ENCODE data around the gene ST3GAL3. TPM values are rescaled to one million over a fixed set of nuclear protein-coding genes. Genes with fewer than 3 reads are reported as not detected.

The ST3GAL3 gene
- polyA plus RNA-seq, 2 donors = 3.6 to 4.5 TPM

GRCh38 chr1:43963890-43964289 is 256.6 kb downstream of the ST3GAL3 start:
- WGBS, 2 donors = 82 to 83% methylated on average over 5 of the region's 5 CpGs
- Histone ChIP-seq H3K9me3 (ENCODE audit: control insufficient read depth in 2 of 2, insufficient read depth in 1 of 2, low read depth in 1 of 2, low read length in 1 of 2) (no peaks in the 10 kb centered on the region), H3K27ac (ENCODE audit: low read depth in 2 of 2, low read length in 1 of 2) (no peak overlapping the region), H3K4me3 (ENCODE audit: low read depth in 1 of 2, low read length in 2 of 2) (no peak overlapping the region), H3K27me3 (ENCODE audit: control insufficient read depth in 1 of 2, insufficient read depth in 2 of 2, low read length in 2 of 2) (no peaks in the 10 kb centered on the region), H3K4me1 (ENCODE audit: control insufficient read depth in 2 of 2, insufficient read depth in 2 of 2, low read length in 1 of 2) (no peaks in the 10 kb centered on the region), H3K36me3 (ENCODE audit: control insufficient read depth in 2 of 2, insufficient read depth in 2 of 2, low read length in 1 of 2) (peaks cover 14 to 40% of the 10 kb centered on the region in 2 donors)

GRCh38 chr1:43965316-43965715 is 258.0 kb downstream of the ST3GAL3 start:
- Histone ChIP-seq H3K27ac (ENCODE audit: low read depth in 2 of 2, low read length in 1 of 2) (no peak overlapping the region), H3K4me3 (ENCODE audit: low read depth in 1 of 2, low read length in 2 of 2) (no peak overlapping the region), H3K9me3 (ENCODE audit: control insufficient read depth in 2 of 2, insufficient read depth in 1 of 2, low read depth in 1 of 2, low read length in 1 of 2) (no peaks in the 10 kb centered on the region), H3K4me1 (ENCODE audit: control insufficient read depth in 2 of 2, insufficient read depth in 2 of 2, low read length in 1 of 2) (peaks cover 1 to 3% of the 10 kb centered on the region in 2 donors), H3K27me3 (ENCODE audit: control insufficient read depth in 1 of 2, insufficient read depth in 2 of 2, low read length in 2 of 2) (no peaks in the 10 kb centered on the region), H3K36me3 (ENCODE audit: control insufficient read depth in 2 of 2, insufficient read depth in 2 of 2, low read length in 1 of 2) (peaks cover 13 to 35% of the 10 kb centered on the region in 2 donors)
- WGBS, 2 donors = 92 to 96% methylated on average over 3 of the region's 3 CpGs

- H3K36me3 ChIP-seq (ENCODE audit: control insufficient read depth in 2 of 2, insufficient read depth in 2 of 2, low read length in 1 of 2) = peaks cover 2 to 36% of the 10 kb centered on the region in 2 donors
- H3K4me1 ChIP-seq (ENCODE audit: control insufficient read depth in 2 of 2, insufficient read depth in 2 of 2, low read length in 1 of 2) = peaks cover 4 to 11% of the 10 kb centered on the region in 2 donors
- 87 to 91% methylated on average over 6 of the region's 6 CpGs for WGBS, 2 donors
Observed at GRCh38 chr1:43968348-43968948, 261.1 kb downstream of the ST3GAL3 start.

GRCh38 chr1:43969416-43969745 is 262.0 kb downstream of the ST3GAL3 start:
- Histone ChIP-seq H3K27ac (ENCODE audit: low read depth in 2 of 2, low read length in 1 of 2) (no peak overlapping the region), H3K9me3 (ENCODE audit: control insufficient read depth in 2 of 2, insufficient read depth in 1 of 2, low read depth in 1 of 2, low read length in 1 of 2) (no peaks in the 10 kb centered on the region), H3K27me3 (ENCODE audit: control insufficient read depth in 1 of 2, insufficient read depth in 2 of 2, low read length in 2 of 2) (no peaks in the 10 kb centered on the region), H3K4me3 (ENCODE audit: low read depth in 1 of 2, low read length in 2 of 2) (no peak overlapping the region), H3K4me1 (ENCODE audit: control insufficient read depth in 2 of 2, insufficient read depth in 2 of 2, low read length in 1 of 2) (peaks cover 4 to 11% of the 10 kb centered on the region in 2 donors), H3K36me3 (ENCODE audit: control insufficient read depth in 2 of 2, insufficient read depth in 2 of 2, low read length in 1 of 2) (peaks cover 0 to 32% of the 10 kb centered on the region in 2 donors)
- 59 to 61% methylated on average over 7 of the region's 7 CpGs for WGBS, 2 donors

More at GRCh38 chr1:43968348-43968948, 261.1 kb downstream of the ST3GAL3 start:
- no peak overlapping the region for H3K4me3 ChIP-seq (ENCODE audit: low read depth in 1 of 2, low read length in 2 of 2)
- H3K27ac ChIP-seq (ENCODE audit: low read depth in 2 of 2, low read length in 1 of 2) = no peak overlapping the region
- H3K27me3 ChIP-seq (ENCODE audit: control insufficient read depth in 1 of 2, insufficient read depth in 2 of 2, low read length in 2 of 2) = no peaks in the 10 kb centered on the region
- H3K9me3 ChIP-seq (ENCODE audit: control insufficient read depth in 2 of 2, insufficient read depth in 1 of 2, low read depth in 1 of 2, low read length in 1 of 2) = no peaks in the 10 kb centered on the region

- Histone ChIP-seq H3K4me1 (ENCODE audit: control insufficient read depth in 2 of 2, insufficient read depth in 2 of 2, low read length in 1 of 2) (peaks cover 4 to 11% of the 10 kb centered on the region in 2 donors), H3K36me3 (ENCODE audit: control insufficient read depth in 2 of 2, insufficient read depth in 2 of 2, low read length in 1 of 2) (peaks cover 0 to 28% of the 10 kb centered on the region in 2 donors), H3K4me3 (ENCODE audit: low read depth in 1 of 2, low read length in 2 of 2) (peak within 1 kb of the TSS; percentile 70 to 96), H3K27me3 (ENCODE audit: control insufficient read depth in 1 of 2, insufficient read depth in 2 of 2, low read length in 2 of 2) (no peaks in the 10 kb centered on the region), H3K9me3 (ENCODE audit: control insufficient read depth in 2 of 2, insufficient read depth in 1 of 2, low read depth in 1 of 2, low read length in 1 of 2) (no peaks in the 10 kb centered on the region), H3K27ac (ENCODE audit: low read depth in 2 of 2, low read length in 1 of 2) (peak within 1 kb of the TSS; percentile 24 to 26)
- WGBS, 2 donors = 1% methylated on average over 47 of the region's 47 CpGs
Observed at GRCh38 chr1:43969746-43970466, 262.6 kb downstream of the ST3GAL3 start, which contains the start of gene DPH2. DPH2 (plus strand) TSS chr1:43970010; CDS start chr1:43970176, 166 bp downstream.

- Histone ChIP-seq H3K4me1 (ENCODE audit: control insufficient read depth in 2 of 2, insufficient read depth in 2 of 2, low read length in 1 of 2) (peaks cover 4 to 11% of the 10 kb centered on the region in 2 donors), H3K4me3 (ENCODE audit: low read depth in 1 of 2, low read length in 2 of 2) (peak overlapping the region; percentile 70 to 96), H3K9me3 (ENCODE audit: control insufficient read depth in 2 of 2, insufficient read depth in 1 of 2, low read depth in 1 of 2, low read length in 1 of 2) (no peaks in the 10 kb centered on the region), H3K27me3 (ENCODE audit: control insufficient read depth in 1 of 2, insufficient read depth in 2 of 2, low read length in 2 of 2) (no peaks in the 10 kb centered on the region), H3K27ac (ENCODE audit: low read depth in 2 of 2, low read length in 1 of 2) (no peak overlapping the region), H3K36me3 (ENCODE audit: control insufficient read depth in 2 of 2, insufficient read depth in 2 of 2, low read length in 1 of 2) (peaks cover 0 to 27% of the 10 kb centered on the region in 2 donors)
- 45 to 48% methylated on average over 5 of the region's 5 CpGs for WGBS, 2 donors
Observed at GRCh38 chr1:43970502-43970901, 263.2 kb downstream of the ST3GAL3 start.

GRCh38 chr1:43970911-43971310 is 263.6 kb downstream of the ST3GAL3 start:
- H3K27ac ChIP-seq (ENCODE audit: low read depth in 2 of 2, low read length in 1 of 2) = no peak overlapping the region
- no peaks in the 10 kb centered on the region for H3K27me3 ChIP-seq (ENCODE audit: control insufficient read depth in 1 of 2, insufficient read depth in 2 of 2, low read length in 2 of 2)
- H3K4me1 ChIP-seq (ENCODE audit: control insufficient read depth in 2 of 2, insufficient read depth in 2 of 2, low read length in 1 of 2) = peaks cover 8 to 15% of the 10 kb centered on the region in 2 donors
- no peaks in the 10 kb centered on the region for H3K9me3 ChIP-seq (ENCODE audit: control insufficient read depth in 2 of 2, insufficient read depth in 1 of 2, low read depth in 1 of 2, low read length in 1 of 2)
- peak overlapping the region in 1 of 2 donors; percentile 96 for H3K4me3 ChIP-seq (ENCODE audit: low read depth in 1 of 2, low read length in 2 of 2)
- 89 to 90% methylated on average over 9 of the region's 9 CpGs for WGBS, 2 donors
- peaks cover 0 to 24% of the 10 kb centered on the region in 2 donors for H3K36me3 ChIP-seq (ENCODE audit: control insufficient read depth in 2 of 2, insufficient read depth in 2 of 2, low read length in 1 of 2)

- Histone ChIP-seq H3K27me3 (ENCODE audit: control insufficient read depth in 1 of 2, insufficient read depth in 2 of 2, low read length in 2 of 2) (no peaks in the 10 kb centered on the region), H3K4me3 (ENCODE audit: low read depth in 1 of 2, low read length in 2 of 2) (no peak overlapping the region), H3K27ac (ENCODE audit: low read depth in 2 of 2, low read length in 1 of 2) (no peak overlapping the region), H3K36me3 (ENCODE audit: control insufficient read depth in 2 of 2, insufficient read depth in 2 of 2, low read length in 1 of 2) (peaks cover 0 to 22% of the 10 kb centered on the region in 2 donors), H3K4me1 (ENCODE audit: control insufficient read depth in 2 of 2, insufficient read depth in 2 of 2, low read length in 1 of 2) (peaks cover 9 to 20% of the 10 kb centered on the region in 2 donors), H3K9me3 (ENCODE audit: control insufficient read depth in 2 of 2, insufficient read depth in 1 of 2, low read depth in 1 of 2, low read length in 1 of 2) (no peaks in the 10 kb centered on the region)
- 84 to 87% methylated on average over 17 of the region's 17 CpGs for WGBS, 2 donors
Observed at GRCh38 chr1:43971336-43971980, 264.1 kb downstream of the ST3GAL3 start.

GRCh38 chr1:43973981-43974442 is 266.7 kb downstream of the ST3GAL3 start:
- peaks cover 5 to 24% of the 10 kb centered on the region in 2 donors for H3K36me3 ChIP-seq (ENCODE audit: control insufficient read depth in 2 of 2, insufficient read depth in 2 of 2, low read length in 1 of 2)
- peak overlapping the region; percentile 91 to 97 for H3K27ac ChIP-seq (ENCODE audit: low read depth in 2 of 2, low read length in 1 of 2)
- peaks cover 14 to 31% of the 10 kb centered on the region in 2 donors for H3K4me1 ChIP-seq (ENCODE audit: control insufficient read depth in 2 of 2, insufficient read depth in 2 of 2, low read length in 1 of 2)
- no peaks in the 10 kb centered on the region for H3K27me3 ChIP-seq (ENCODE audit: control insufficient read depth in 1 of 2, insufficient read depth in 2 of 2, low read length in 2 of 2)
- H3K9me3 ChIP-seq (ENCODE audit: control insufficient read depth in 2 of 2, insufficient read depth in 1 of 2, low read depth in 1 of 2, low read length in 1 of 2) = no peaks in the 10 kb centered on the region
- 29 to 33% methylated on average over 9 of the region's 9 CpGs for WGBS, 2 donors
- peak overlapping the region; percentile 72 to 92 for H3K4me3 ChIP-seq (ENCODE audit: low read depth in 1 of 2, low read length in 2 of 2)
